Vagina (tissue), 2 donors: ENCODE measurements around the gene TGM1.

ENCODE experiments used
- POLR2A ChIP-seq, 2 donors: fragments of 450-650 bp; IDR thresholded peaks; one replicate each; pipeline ENCODE4 v1.6.1; 2017; ENCODE audit warnings: antibody characterized with exemption in 2 of 2, mild to moderate bottlenecking in 2 of 2, moderate library complexity in 2 of 2
- POLR2AphosphoS5 ChIP-seq, 2 donors: sonication (generic); formaldehyde crosslinking; IDR thresholded peaks; one replicate each; pipeline ENCODE4 v1.9.0; 2017; ENCODE audit warnings: antibody characterized with exemption in 2 of 2, mild to moderate bottlenecking in 2 of 2, low read depth in 1 of 2; ENCODE audit not compliant: insufficient read depth in 1 of 2
- TF ChIP-seq, protein P1 (sequence below), 3 experiments: fragments of 450-650 bp in 2 of 3; fragments of 200-600 bp in 1 of 3; sonication (generic) in 1 of 3; IDR thresholded peaks; one replicate each; pipeline ENCODE4 v1.5.1; 2017 to 2019; ENCODE audit warnings: antibody characterized with exemption in 3 of 3, mild to moderate bottlenecking in 2 of 3, moderate library complexity in 2 of 3

- TF ChIP-seq, protein P1, sequence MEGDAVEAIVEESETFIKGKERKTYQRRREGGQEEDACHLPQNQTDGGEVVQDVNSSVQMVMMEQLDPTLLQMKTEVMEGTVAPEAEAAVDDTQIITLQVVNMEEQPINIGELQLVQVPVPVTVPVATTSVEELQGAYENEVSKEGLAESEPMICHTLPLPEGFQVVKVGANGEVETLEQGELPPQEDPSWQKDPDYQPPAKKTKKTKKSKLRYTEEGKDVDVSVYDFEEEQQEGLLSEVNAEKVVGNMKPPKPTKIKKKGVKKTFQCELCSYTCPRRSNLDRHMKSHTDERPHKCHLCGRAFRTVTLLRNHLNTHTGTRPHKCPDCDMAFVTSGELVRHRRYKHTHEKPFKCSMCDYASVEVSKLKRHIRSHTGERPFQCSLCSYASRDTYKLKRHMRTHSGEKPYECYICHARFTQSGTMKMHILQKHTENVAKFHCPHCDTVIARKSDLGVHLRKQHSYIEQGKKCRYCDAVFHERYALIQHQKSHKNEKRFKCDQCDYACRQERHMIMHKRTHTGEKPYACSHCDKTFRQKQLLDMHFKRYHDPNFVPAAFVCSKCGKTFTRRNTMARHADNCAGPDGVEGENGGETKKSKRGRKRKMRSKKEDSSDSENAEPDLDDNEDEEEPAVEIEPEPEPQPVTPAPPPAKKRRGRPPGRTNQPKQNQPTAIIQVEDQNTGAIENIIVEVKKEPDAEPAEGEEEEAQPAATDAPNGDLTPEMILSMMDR (IDR thresholded peaks at IDR 0.05) = no peak
- no peak for TF ChIP-seq POLR2AphosphoS5 (IDR thresholded peaks at IDR 0.05; ENCODE audit: insufficient read depth in 1 of 2, low read depth in 1 of 2)
- no peak for TF ChIP-seq POLR2A (IDR thresholded peaks at IDR 0.05)
Measured at GRCh38 chr14:24269368-24269767, 6.4 kb upstream of the TGM1 start.
